Gastroesophageal sphincter (tissue), 3 donors: ENCODE data around the gene SEPTIN7.

Experiments used
- POLR2A ChIP-seq, 2 donors: fragments of 450-650 bp; IDR thresholded peaks; one replicate each; pipeline ENCODE4 v1.6.1; 2017; ENCODE audit warnings: antibody characterized with exemption in 2 of 2, mild to moderate bottlenecking in 2 of 2, moderate library complexity in 1 of 2
- POLR2AphosphoS5 ChIP-seq: sonication (generic); formaldehyde crosslinking; IDR thresholded peaks from one replicate; pipeline ENCODE4 v1.6.1; 2017; ENCODE audit warnings: antibody characterized with exemption
- TF ChIP-seq, protein P1 (sequence below), 4 experiments: fragments of 200-600 bp in 2 of 4; fragments of 450-650 bp in 2 of 4; sonication (generic) in 1 of 4; IDR thresholded peaks; one replicate each; pipeline ENCODE4 v1.5.1; 2017 to 2019; ENCODE audit warnings: antibody characterized with exemption in 4 of 4, mild to moderate bottlenecking in 2 of 4, moderate library complexity in 2 of 4

DNA sequence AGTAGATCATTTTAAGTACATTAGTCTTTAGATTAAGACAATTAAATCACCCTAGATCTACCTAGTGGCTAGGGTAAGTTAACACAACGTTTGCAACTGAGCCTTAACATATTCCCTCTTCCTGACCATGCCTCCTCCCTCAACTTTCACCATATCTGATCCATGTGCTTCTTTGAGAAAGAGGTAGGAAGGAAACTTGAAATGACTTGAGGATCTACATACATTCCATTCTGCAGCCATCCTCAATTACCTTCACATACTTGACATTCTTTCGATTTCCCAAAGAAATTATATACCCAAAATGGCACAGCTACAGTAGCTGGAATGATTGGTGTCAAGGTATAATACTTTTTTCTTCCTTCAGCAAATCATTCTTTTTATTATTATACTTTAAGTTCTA, 12.9 kb upstream of the SEPTIN7 start:
- TF ChIP-seq, protein P1, sequence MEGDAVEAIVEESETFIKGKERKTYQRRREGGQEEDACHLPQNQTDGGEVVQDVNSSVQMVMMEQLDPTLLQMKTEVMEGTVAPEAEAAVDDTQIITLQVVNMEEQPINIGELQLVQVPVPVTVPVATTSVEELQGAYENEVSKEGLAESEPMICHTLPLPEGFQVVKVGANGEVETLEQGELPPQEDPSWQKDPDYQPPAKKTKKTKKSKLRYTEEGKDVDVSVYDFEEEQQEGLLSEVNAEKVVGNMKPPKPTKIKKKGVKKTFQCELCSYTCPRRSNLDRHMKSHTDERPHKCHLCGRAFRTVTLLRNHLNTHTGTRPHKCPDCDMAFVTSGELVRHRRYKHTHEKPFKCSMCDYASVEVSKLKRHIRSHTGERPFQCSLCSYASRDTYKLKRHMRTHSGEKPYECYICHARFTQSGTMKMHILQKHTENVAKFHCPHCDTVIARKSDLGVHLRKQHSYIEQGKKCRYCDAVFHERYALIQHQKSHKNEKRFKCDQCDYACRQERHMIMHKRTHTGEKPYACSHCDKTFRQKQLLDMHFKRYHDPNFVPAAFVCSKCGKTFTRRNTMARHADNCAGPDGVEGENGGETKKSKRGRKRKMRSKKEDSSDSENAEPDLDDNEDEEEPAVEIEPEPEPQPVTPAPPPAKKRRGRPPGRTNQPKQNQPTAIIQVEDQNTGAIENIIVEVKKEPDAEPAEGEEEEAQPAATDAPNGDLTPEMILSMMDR (IDR thresholded peaks at IDR 0.05) = no peak
- TF ChIP-seq POLR2A (IDR thresholded peaks at IDR 0.05) = no peak
- no peak for TF ChIP-seq POLR2AphosphoS5
